Karpas-422 (cell line): ENCODE results near the gene LRP8. TPM values are rescaled to one million over a fixed set of nuclear protein-coding genes. Genes with fewer than 3 reads are reported as not detected.

Experiments used
- DNase-seq: peaks from one replicate; pipeline ENCODE4 v3.0.0-alpha.2; 2015
- H2AFZ ChIP-seq: fragments of 200-600 bp; sonication (generic); 2 replicates; pipeline ENCODE4 v1.6.1; 2014; ENCODE audit warnings: antibody characterized with exemption, low read length, mixed read lengths
- H3K27ac ChIP-seq: fragments of 200-600 bp; sonication (generic); 2 replicates; pipeline ENCODE4 v1.5.1; 2014; ENCODE audit warnings: mild to moderate bottlenecking, low read length, moderate library complexity
- H3K27me3 ChIP-seq: fragments of 200-600 bp; sonication (generic); 2 replicates; pipeline ENCODE4 v1.6.1; 2014; ENCODE audit warnings: low read length, mixed read lengths
- H3K36me3 ChIP-seq: fragments of 200-600 bp; sonication (generic); 2 replicates; pipeline ENCODE4 v1.6.1; 2014; ENCODE audit warnings: low read length, mixed read lengths; ENCODE audit not compliant: insufficient read depth
- H3K4me1 ChIP-seq: fragments of 200-600 bp; sonication (generic); 2 replicates; pipeline ENCODE4 v1.6.1; 2014; ENCODE audit warnings: mild to moderate bottlenecking, low read length, mixed read lengths
- H3K4me2 ChIP-seq: fragments of 200-600 bp; sonication (generic); 2 replicates; pipeline ENCODE4 v1.6.1; 2014; ENCODE audit warnings: low read length, low read depth, mild to moderate bottlenecking; ENCODE audit not compliant: poor library complexity, severe bottlenecking
- H3K4me3 ChIP-seq: fragments of 200-600 bp; sonication (generic); 2 replicates; pipeline ENCODE4 v1.5.1; 2014; ENCODE audit warnings: mild to moderate bottlenecking, antibody characterized with exemption, low read length, mixed read lengths
- H3K79me2 ChIP-seq: fragments of 200-600 bp; sonication (generic); 2 replicates; pipeline ENCODE4 v1.6.1; 2014; ENCODE audit warnings: mild to moderate bottlenecking, low read length, mixed read lengths
- H3K9ac ChIP-seq: fragments of 200-600 bp; sonication (generic); 2 replicates; pipeline ENCODE4 v1.6.0; 2014; ENCODE audit warnings: low read length
- H3K9me2 ChIP-seq: fragments of 200-600 bp; sonication (generic), shearing (Covaris generic); replicated peaks from 2 replicates; pipeline ENCODE4 v1.6.0; 2014; ENCODE audit warnings: mild to moderate bottlenecking, low read length, moderate library complexity; ENCODE audit not compliant: insufficient read depth
- H3K9me3 ChIP-seq: fragments of 300-700, 200-600 bp; sonication (generic); 2 replicates; pipeline ENCODE4 v1.6.1; 2014; ENCODE audit warnings: low read length, mixed read lengths
- H4K20me1 ChIP-seq: fragments of 200-600 bp; sonication (generic); 2 replicates; pipeline ENCODE4 v1.6.1; 2014; ENCODE audit warnings: mild to moderate bottlenecking, antibody characterized with exemption, low read length, low read depth; ENCODE audit not compliant: insufficient read depth
- total RNA-seq: library from RNA; depleted of rRNA; stranded (reverse); fragments of >200 nt; shearing (Covaris generic); gene quantifications from 2 replicates; pipeline ENCODE4 v1.2.3, GENCODE V29; 2014; ENCODE audit warnings: low replicate concordance

LRP8 gene
- total RNA-seq, 1 experiment from 2014 or later: 26.7 TPM

GRCh38 chr1:53352561-53352960, 24.7 kb upstream of the LRP8 start:
- Histone ChIP-seq H2AFZ (no peak overlapping the region), H3K36me3 (no peaks in the 10 kb centered on the region), H3K4me3 (no peak overlapping the region), H3K79me2 (no peaks in the 10 kb centered on the region), H3K27me3 (peaks cover 3% of the 10 kb centered on the region; the same call in 1 of the 2 replicates), H4K20me1 (no peaks in the 10 kb centered on the region), H3K27ac (no peak overlapping the region), H3K9ac (no peak overlapping the region), H3K4me1 (no peaks in the 10 kb centered on the region), H3K9me2 (no peaks in the 10 kb centered on the region), H3K9me3 (no peaks in the 10 kb centered on the region), H3K4me2 (no peak overlapping the region)
- no peak for DNase-seq

DNA sequence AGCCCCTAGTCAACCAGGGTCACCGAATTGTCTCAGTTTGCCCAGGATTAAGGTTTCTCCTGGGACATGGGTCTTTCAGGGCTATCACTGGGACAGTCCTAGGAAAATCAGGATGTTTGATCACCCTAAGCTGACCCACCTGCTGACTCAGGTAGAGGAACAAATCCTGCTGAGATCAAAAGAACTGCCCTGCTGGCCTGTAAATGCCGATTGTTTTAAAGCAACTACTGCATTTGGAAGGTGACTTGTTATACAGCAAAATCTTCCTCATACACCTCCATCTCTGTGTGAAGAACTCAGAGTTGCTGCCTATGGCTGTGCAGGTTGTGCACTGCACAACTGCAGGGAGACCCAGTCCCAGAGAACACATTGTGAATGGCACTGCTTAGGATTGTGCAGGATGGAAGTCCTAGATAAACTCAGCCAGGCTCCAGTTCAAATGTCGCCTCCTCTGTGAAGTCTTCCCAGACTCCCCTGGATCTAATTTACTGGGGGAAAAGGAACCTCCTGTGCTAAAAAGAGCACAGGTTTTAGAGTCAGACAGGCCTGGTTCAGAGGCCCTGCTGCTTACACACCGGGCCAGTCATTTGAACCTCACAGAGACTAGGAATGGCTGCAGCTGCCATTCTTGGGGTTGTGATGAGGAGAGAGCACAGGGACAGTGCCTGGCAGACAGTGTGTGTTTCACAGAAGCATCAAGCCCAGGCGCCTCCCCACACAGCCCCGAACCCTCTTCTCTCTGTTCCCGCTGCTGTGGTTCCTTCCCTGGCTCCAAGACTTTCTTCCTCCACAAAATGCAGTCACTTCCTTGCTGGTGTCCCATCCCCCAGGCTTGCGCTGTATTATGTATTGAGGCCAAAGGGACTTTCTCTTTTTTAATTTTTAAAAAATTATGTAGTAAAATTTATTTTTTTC, 23.2 kb upstream of the LRP8 start:
- Histone ChIP-seq H3K27me3 (no peaks in the 10 kb centered on the region), H3K9me2 (no peaks in the 10 kb centered on the region), H3K9ac (no peak overlapping the region), H3K9me3 (no peaks in the 10 kb centered on the region), H3K4me2 (no peak overlapping the region), H2AFZ (no peak overlapping the region), H4K20me1 (no peaks in the 10 kb centered on the region), H3K4me3 (no peak overlapping the region), H3K36me3 (no peaks in the 10 kb centered on the region), H3K79me2 (no peaks in the 10 kb centered on the region), H3K4me1 (no peaks in the 10 kb centered on the region), H3K27ac (no peak overlapping the region)
- no peak for DNase-seq

- no peaks in the 10 kb centered on the region for H3K9me2 ChIP-seq
- no peak overlapping the region for H3K4me2 ChIP-seq
- no peaks in the 10 kb centered on the region for H3K27me3 ChIP-seq
- H3K4me3 ChIP-seq: no peak overlapping the region
- H3K9ac ChIP-seq: no peak overlapping the region
- DNase-seq: no peak
- H2AFZ ChIP-seq: no peak overlapping the region
- H3K27ac ChIP-seq: no peak overlapping the region
- no peaks in the 10 kb centered on the region for H4K20me1 ChIP-seq
- no peaks in the 10 kb centered on the region for H3K79me2 ChIP-seq
- no peaks in the 10 kb centered on the region for H3K4me1 ChIP-seq
- H3K36me3 ChIP-seq: no peaks in the 10 kb centered on the region
- H3K9me3 ChIP-seq: no peaks in the 10 kb centered on the region
Observed at GRCh38 chr1:53349968-53350852, 22.3 kb upstream of the LRP8 start.

GRCh38 chr1:53349369-53349835, 21.5 kb upstream of the LRP8 start:
- Histone ChIP-seq H4K20me1 (no peaks in the 10 kb centered on the region), H3K27me3 (no peaks in the 10 kb centered on the region), H3K79me2 (no peaks in the 10 kb centered on the region), H3K9me2 (no peaks in the 10 kb centered on the region), H3K4me1 (no peaks in the 10 kb centered on the region), H3K9ac (no peak overlapping the region), H3K4me3 (no peak overlapping the region), H3K4me2 (no peak overlapping the region), H3K9me3 (no peaks in the 10 kb centered on the region), H2AFZ (no peak overlapping the region), H3K36me3 (no peaks in the 10 kb centered on the region), H3K27ac (no peak overlapping the region)
- DNase-seq: no peak

- no peak overlapping the region for H3K4me3 ChIP-seq
- no peak overlapping the region for H3K9ac ChIP-seq
- no peaks in the 10 kb centered on the region for H3K27me3 ChIP-seq
- no peak for DNase-seq
- no peaks in the 10 kb centered on the region for H4K20me1 ChIP-seq
- no peak overlapping the region for H2AFZ ChIP-seq
- H3K4me1 ChIP-seq: no peaks in the 10 kb centered on the region
- no peak overlapping the region for H3K4me2 ChIP-seq
- no peaks in the 10 kb centered on the region for H3K9me3 ChIP-seq
- H3K27ac ChIP-seq: no peak overlapping the region
- H3K9me2 ChIP-seq: no peaks in the 10 kb centered on the region
- no peaks in the 10 kb centered on the region for H3K36me3 ChIP-seq
- no peaks in the 10 kb centered on the region for H3K79me2 ChIP-seq
Observed at GRCh38 chr1:53348486-53349368, 20.9 kb upstream of the LRP8 start.

- no peaks in the 10 kb centered on the region for H3K27me3 ChIP-seq
Observed at GRCh38 chr1:53346814-53347176, 18.9 kb upstream of the LRP8 start.

DNA sequence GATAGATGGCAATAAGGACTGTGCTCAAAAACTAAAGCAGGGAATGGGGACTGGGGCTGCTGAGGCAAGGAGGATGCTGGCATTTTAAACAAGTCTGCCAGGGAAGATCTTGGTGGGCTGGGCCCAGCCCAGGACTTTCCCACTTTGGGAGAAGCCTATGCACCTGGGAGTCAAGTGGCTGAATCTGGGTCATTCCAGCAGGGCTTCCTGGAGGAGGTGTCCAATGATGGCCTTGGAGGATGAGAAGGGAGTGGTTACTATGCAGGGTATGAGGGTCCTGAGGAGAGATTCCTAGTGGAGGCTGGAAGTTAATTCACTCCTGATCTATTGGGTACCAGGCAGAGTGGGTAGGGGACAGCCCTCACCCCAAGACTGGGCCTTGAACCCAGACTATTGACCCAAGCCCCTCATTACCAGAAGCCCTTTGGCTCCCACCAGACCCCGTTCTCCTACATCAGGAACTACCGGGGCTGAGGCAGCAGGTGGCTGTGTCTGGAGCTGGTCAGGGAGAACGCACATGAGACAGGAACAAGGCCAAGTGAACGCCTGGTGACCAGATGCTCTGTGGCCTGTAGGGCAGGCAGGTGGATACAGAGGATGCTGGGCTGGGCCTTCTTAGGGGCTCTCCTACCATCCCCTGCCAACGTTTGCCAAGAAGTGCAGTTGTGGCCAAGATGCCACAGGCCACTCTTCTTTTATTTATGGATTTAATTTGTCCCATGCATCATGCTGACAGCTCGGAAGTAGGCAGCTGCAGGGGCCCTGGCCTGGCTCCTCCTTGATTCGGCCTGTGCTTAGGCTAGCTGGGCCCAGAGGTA, 18.3 kb upstream of the LRP8 start:
- Histone ChIP-seq H3K4me1 (no peaks in the 10 kb centered on the region), H3K9me3 (no peaks in the 10 kb centered on the region), H3K27ac (no peak overlapping the region), H2AFZ (no peak overlapping the region), H3K4me2 (no peak overlapping the region), H3K9me2 (no peaks in the 10 kb centered on the region), H3K27me3 (no peaks in the 10 kb centered on the region), H4K20me1 (no peaks in the 10 kb centered on the region), H3K9ac (no peak overlapping the region), H3K79me2 (no peaks in the 10 kb centered on the region), H3K36me3 (no peaks in the 10 kb centered on the region), H3K4me3 (no peak overlapping the region)
- DNase-seq: no peak

More at GRCh38 chr1:53346814-53347176, 18.9 kb upstream of the LRP8 start:
- Histone ChIP-seq H3K4me3 (no peak overlapping the region), H3K27ac (no peak overlapping the region), H3K9me3 (no peaks in the 10 kb centered on the region), H3K36me3 (no peaks in the 10 kb centered on the region), H3K4me1 (no peaks in the 10 kb centered on the region), H3K4me2 (no peak overlapping the region), H3K9ac (no peak overlapping the region), H2AFZ (no peak overlapping the region), H4K20me1 (no peaks in the 10 kb centered on the region), H3K9me2 (no peaks in the 10 kb centered on the region), H3K79me2 (no peaks in the 10 kb centered on the region)
- no peak for DNase-seq
